SIG-M5 (cell line): Measurements from ENCODE around the gene TMEM52.

Experiments used
- DNase-seq: peaks from one replicate; lab custom pipeline; 2025; lab: John Stamatoyannopoulos, UW

TMEM52 gene

GRCh38 chr1:1918901-1919303 is at the start of gene TMEM52:
Gene TMEM52, minus strand, starts transcription at chr1:1919279. Its CDS starts 14 bp downstream, at chr1:1919265.
- DNase-seq = no peak

- DNase-seq = no peak
Measured at GRCh38 chr1:1967879-1968278, 48.8 kb upstream of the TMEM52 start.

- no peak for DNase-seq
Measured at GRCh38 chr1:1967151-1967550, 48.1 kb upstream of the TMEM52 start.

GRCh38 chr1:1966071-1966740 is 47.1 kb upstream of the TMEM52 start:
- DNase-seq = no peak

GRCh38 chr1:1965546-1965945 is 46.5 kb upstream of the TMEM52 start:
- DNase-seq = no peak

- no peak for DNase-seq
Measured at GRCh38 chr1:1964811-1965210, 45.7 kb upstream of the TMEM52 start.

GRCh38 chr1:1963570-1963969 is 44.5 kb upstream of the TMEM52 start:
- DNase-seq = no peak

GRCh38 chr1:1962752-1963151 is 43.7 kb upstream of the TMEM52 start:
- no peak for DNase-seq

- no peak for DNase-seq
Measured at GRCh38 chr1:1960480-1961196, 41.6 kb upstream of the TMEM52 start.

GRCh38 chr1:1959840-1960479 is 40.9 kb upstream of the TMEM52 start:
- DNase-seq = no peak

GRCh38 chr1:1959459-1959839 is 40.4 kb upstream of the TMEM52 start:
- DNase-seq = no peak

GRCh38 chr1:1958071-1958541 is 39.0 kb upstream of the TMEM52 start:
- no peak for DNase-seq

- DNase-seq = no peak
Measured at GRCh38 chr1:1957533-1957961, 38.5 kb upstream of the TMEM52 start.

GRCh38 chr1:1956586-1957532 is 37.8 kb upstream of the TMEM52 start:
- DNase-seq = no peak

GRCh38 chr1:1956101-1956500 is 37.0 kb upstream of the TMEM52 start:
- DNase-seq = no peak

- DNase-seq = no peak
Measured at GRCh38 chr1:1955621-1956094, 36.6 kb upstream of the TMEM52 start.

GRCh38 chr1:1954831-1955441 is 35.9 kb upstream of the TMEM52 start:
- DNase-seq = no peak

GRCh38 chr1:1954015-1954414 is 34.9 kb upstream of the TMEM52 start:
- no peak for DNase-seq

- DNase-seq = no peak
Measured at GRCh38 chr1:1950940-1951339, 31.9 kb upstream of the TMEM52 start.

- DNase-seq = no peak
Measured at GRCh38 chr1:1948783-1949182, 29.7 kb upstream of the TMEM52 start.

GRCh38 chr1:1947493-1947892 is 28.4 kb upstream of the TMEM52 start:
- no peak for DNase-seq
